PC-3 (cell line): Measurements from ENCODE around the gene GPC5.

Source experiments
- EZH2 ChIP-seq: fragments of 300-600 bp; sonication (generic); IDR thresholded peaks from one replicate; pipeline ENCODE4 v1.6.1; 2017; ENCODE audit warnings: antibody characterized with exemption, mild to moderate bottlenecking, low read length; ENCODE audit not compliant: unreplicated experiment
- TF ChIP-seq, protein P1 (sequence below): fragments of 300-600 bp; sonication (generic); conservative IDR thresholded peaks from 2 replicates; pipeline ENCODE4 v1.5.1; 2017; ENCODE audit warnings: antibody characterized with exemption, low read depth, mild to moderate bottlenecking, low read length

DNA sequence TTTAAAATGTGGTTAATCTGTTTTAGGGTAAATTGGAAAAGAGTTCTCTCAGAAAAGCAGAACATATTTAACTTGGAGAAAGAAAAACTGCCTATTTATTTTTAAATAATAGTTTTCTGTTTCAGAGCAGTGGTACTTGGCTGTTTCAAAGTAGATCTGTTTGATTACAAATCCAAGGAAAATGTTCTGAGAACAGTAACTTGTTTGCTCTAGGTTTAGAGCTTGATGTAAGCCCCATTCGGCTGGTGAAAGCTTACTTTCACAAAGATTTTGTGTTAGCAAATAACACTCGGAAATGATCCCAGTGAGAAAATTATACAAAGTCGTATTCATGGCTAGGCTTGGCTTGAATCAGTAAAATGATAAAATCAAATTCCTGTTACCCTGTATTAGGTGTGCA, 1432.4 kb downstream of the GPC5 start:
- TF ChIP-seq, protein P1, sequence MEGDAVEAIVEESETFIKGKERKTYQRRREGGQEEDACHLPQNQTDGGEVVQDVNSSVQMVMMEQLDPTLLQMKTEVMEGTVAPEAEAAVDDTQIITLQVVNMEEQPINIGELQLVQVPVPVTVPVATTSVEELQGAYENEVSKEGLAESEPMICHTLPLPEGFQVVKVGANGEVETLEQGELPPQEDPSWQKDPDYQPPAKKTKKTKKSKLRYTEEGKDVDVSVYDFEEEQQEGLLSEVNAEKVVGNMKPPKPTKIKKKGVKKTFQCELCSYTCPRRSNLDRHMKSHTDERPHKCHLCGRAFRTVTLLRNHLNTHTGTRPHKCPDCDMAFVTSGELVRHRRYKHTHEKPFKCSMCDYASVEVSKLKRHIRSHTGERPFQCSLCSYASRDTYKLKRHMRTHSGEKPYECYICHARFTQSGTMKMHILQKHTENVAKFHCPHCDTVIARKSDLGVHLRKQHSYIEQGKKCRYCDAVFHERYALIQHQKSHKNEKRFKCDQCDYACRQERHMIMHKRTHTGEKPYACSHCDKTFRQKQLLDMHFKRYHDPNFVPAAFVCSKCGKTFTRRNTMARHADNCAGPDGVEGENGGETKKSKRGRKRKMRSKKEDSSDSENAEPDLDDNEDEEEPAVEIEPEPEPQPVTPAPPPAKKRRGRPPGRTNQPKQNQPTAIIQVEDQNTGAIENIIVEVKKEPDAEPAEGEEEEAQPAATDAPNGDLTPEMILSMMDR: no peak
- TF ChIP-seq EZH2: no peak
